ENCODE data around the gene CCBE1. TPM values are rescaled to one million over a fixed set of nuclear protein-coding genes. Genes with fewer than 3 reads are reported as not detected.

Gene CCBE1
- total RNA-seq, 2 experiments from 2014 or later, result not detected

DNA sequence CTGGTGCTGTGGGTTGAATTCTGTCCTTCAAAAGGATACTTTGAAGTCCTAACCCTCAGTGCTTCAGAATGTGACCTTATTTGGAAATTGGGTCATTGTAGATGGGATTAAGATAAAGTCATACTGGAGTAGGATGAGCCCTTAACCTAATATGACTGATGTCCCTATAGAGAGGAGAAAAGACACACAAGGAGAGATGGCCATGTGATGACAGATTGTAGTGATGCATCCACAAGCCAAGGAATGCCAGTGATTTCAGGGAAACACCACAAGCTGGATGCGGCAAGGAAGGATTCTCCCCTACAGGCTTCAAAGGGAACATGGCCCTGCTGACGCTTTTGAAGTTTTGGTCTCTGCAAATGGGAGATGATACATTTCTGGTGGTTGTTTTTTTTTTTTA is 24.7 kb upstream of the CCBE1 start:
- POLR2A ChIA-PET, result no interaction called here
- no peak overlapping the region for H3K4me3 Mint-ChIP-seq
- no peaks in the 10 kb centered on the region for H3K36me3 Mint-ChIP-seq (ENCODE audit: low read depth)
- H3K27ac Mint-ChIP-seq, result no peak overlapping the region
- no peak for ATAC-seq
- no peaks in the 10 kb centered on the region for H3K9me3 Mint-ChIP-seq
- CTCF ChIA-PET, result no interaction called here
- TF ChIP-seq, protein P1, sequence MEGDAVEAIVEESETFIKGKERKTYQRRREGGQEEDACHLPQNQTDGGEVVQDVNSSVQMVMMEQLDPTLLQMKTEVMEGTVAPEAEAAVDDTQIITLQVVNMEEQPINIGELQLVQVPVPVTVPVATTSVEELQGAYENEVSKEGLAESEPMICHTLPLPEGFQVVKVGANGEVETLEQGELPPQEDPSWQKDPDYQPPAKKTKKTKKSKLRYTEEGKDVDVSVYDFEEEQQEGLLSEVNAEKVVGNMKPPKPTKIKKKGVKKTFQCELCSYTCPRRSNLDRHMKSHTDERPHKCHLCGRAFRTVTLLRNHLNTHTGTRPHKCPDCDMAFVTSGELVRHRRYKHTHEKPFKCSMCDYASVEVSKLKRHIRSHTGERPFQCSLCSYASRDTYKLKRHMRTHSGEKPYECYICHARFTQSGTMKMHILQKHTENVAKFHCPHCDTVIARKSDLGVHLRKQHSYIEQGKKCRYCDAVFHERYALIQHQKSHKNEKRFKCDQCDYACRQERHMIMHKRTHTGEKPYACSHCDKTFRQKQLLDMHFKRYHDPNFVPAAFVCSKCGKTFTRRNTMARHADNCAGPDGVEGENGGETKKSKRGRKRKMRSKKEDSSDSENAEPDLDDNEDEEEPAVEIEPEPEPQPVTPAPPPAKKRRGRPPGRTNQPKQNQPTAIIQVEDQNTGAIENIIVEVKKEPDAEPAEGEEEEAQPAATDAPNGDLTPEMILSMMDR (IDR thresholded peaks at IDR 0.05), result no peak
- intact Hi-C loops (cut with micrococcal nuclease), result no loop called here
- peaks cover 1% of the 10 kb centered on the region for H3K27me3 Mint-ChIP-seq
- H3K4me1 Mint-ChIP-seq (ENCODE audit: low read depth), result no peaks in the 10 kb centered on the region
- DNase-seq, result no peak

DNA sequence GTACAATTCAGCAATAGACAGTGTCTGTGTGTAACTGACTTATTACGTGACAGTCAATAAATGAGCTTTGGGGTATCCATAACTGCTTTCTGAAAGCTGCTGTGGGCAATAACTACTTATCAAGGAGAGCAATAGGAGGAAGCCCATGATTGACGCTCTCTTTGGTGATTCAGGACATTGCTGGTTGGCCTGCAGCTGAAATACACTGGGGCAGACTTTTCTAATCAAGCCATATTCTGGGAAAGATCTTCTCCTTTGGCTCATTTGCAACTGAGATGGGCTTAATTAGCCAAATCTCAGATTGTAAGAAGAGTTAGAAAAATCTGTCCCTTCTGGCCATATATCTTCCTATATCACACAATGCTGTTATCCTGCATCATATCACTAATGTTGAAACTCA is 24.0 kb upstream of the CCBE1 start:
- H3K27ac Mint-ChIP-seq, result no peak overlapping the region
- POLR2A ChIA-PET, result no interaction called here
- H3K27me3 Mint-ChIP-seq, result peaks cover 1% of the 10 kb centered on the region
- TF ChIP-seq, protein P1 (IDR thresholded peaks at IDR 0.05), result no peak
- H3K4me3 Mint-ChIP-seq, result no peak overlapping the region
- no peaks in the 10 kb centered on the region for H3K4me1 Mint-ChIP-seq (ENCODE audit: low read depth)
- ATAC-seq (no peak), DNase-seq (no peak)
- no peaks in the 10 kb centered on the region for H3K9me3 Mint-ChIP-seq
- H3K36me3 Mint-ChIP-seq (ENCODE audit: low read depth), result no peaks in the 10 kb centered on the region
- CTCF ChIA-PET, result no interaction called here
- intact Hi-C loops (cut with micrococcal nuclease), result no loop called here

DNA sequence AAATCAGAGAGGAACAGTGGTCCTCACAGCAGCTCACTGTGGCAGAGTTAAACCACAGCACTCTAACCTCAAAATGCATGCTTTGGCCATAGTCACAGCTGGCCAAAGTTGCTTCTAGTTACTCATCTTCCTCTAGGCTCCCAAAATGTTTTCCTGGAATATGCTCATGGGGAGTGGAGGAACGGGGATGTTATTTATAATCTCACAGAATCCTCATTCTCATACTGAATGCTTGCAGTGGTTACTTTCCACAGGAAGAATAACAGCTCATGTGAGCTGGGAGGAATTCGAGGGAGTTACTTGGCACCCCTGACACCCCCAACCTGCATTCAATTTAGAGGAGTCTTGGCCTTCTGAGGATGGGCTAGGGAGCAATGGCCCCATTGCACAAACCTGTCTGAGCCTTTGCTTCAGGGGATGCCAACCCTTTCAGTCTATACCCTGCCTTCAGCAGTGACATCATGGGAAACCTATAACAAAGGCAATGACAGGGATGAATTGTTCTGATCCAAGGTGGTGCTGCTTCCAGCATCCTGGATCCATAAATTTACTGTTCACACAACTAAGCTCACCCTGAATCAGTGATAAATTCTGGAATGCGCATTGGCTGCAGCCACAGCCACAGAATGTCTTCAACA is 22.4 kb upstream of the CCBE1 start:
- DNase-seq, result no peak
- TF ChIP-seq, protein P1 (IDR thresholded peaks at IDR 0.05), result no peak
- H3K4me3 Mint-ChIP-seq, result no peak overlapping the region
- no peak overlapping the region for H3K27ac Mint-ChIP-seq
- ChIA-PET CTCF (interaction anchor here (0.9 kb wide), 1 partner anchor 22 kb away, joined by 3 read pairs; the partner anchor contains the start of gene CCBE1), POLR2A (no interaction called here)
- intact Hi-C loops (cut with micrococcal nuclease), result no loop called here
- no peaks in the 10 kb centered on the region for H3K9me3 Mint-ChIP-seq
- ATAC-seq, result no peak
- H3K27me3 Mint-ChIP-seq, result peaks cover 1% of the 10 kb centered on the region
- H3K4me1 Mint-ChIP-seq (ENCODE audit: low read depth), result no peaks in the 10 kb centered on the region
- H3K36me3 Mint-ChIP-seq (ENCODE audit: low read depth), result no peaks in the 10 kb centered on the region

DNA sequence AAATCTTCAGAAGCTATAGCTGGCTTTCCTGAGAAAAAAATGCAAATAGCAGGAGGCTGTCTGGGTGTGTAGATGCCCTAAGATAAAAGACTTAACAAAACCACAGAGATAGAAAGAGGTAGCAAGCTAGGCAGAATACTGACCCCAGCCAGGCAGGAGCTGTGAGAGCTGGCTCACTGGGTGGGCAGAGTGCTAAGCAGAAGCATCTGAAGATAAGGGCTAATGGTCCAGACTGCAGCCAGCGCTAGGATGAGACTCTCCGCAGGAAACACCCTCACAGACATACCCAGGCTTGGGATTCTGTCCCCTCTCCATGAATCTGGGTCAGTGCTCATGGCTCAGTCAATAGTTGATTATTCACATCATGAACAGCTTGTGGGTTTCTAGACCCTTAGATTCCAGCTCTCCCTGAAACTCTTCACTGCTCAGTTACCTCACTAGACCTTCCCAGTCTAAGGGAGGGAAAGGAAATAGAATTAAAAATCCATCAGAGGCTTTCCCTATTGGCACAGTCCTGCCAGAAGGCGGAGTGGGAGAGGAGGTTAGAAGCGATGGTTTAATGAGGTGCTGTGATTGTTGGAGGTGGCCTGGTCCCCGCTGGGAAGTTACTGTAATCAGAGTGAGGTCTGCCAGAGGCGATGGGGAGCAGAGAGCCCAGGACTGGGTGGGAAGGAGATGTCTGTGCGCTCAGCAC is 21.4 kb upstream of the CCBE1 start:
- Mint-ChIP-seq H3K9me3 (no peaks in the 10 kb centered on the region), H3K4me3 (no peak overlapping the region), H3K36me3 (ENCODE audit: low read depth) (no peaks in the 10 kb centered on the region), H3K4me1 (ENCODE audit: low read depth) (no peaks in the 10 kb centered on the region), H3K27ac (no peak overlapping the region), H3K27me3 (peaks cover 1% of the 10 kb centered on the region)
- TF ChIP-seq, protein P1 (IDR thresholded peaks at IDR 0.05), result no peak
- DNase-seq (no peak), ATAC-seq (no peak)
- POLR2A ChIA-PET, result no interaction called here
- CTCF ChIA-PET, result interaction anchor here (0.7 kb wide), 1 partner anchor 22 kb away, joined by 3 read pairs; no protein-coding TSS in a partner anchor
- intact Hi-C loops (cut with micrococcal nuclease), result no loop called here

DNA sequence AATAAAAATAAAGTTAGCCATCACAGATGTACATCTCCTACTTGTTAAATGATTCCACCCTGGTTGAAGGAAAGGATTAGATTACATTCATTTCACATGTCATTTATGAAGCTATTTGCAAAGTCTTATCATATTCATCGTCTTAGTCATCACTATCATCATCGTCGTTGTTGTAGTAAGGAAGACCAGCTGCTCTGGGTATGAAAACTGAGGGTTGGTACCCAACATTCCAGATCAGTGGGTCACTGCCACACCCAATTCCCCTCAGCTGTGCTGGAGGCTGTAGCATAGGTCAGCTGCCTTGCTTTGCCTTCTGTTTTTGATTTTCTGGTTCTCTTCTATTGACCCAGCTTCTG is 20.9 kb upstream of the CCBE1 start:
- H3K27ac Mint-ChIP-seq, result no peak overlapping the region
- TF ChIP-seq, protein P1 (IDR thresholded peaks at IDR 0.05), result no peak
- DNase-seq, result no peak
- H3K36me3 Mint-ChIP-seq (ENCODE audit: low read depth), result no peaks in the 10 kb centered on the region
- ChIA-PET POLR2A (no interaction called here), CTCF (interaction anchor here (0.7 kb wide), 1 partner anchor 21 kb away, joined by 3 read pairs; no protein-coding TSS in a partner anchor)
- intact Hi-C loops (cut with micrococcal nuclease), result no loop called here
- no peaks in the 10 kb centered on the region for H3K4me1 Mint-ChIP-seq (ENCODE audit: low read depth)
- no peak for ATAC-seq
- H3K9me3 Mint-ChIP-seq, result no peaks in the 10 kb centered on the region
- peaks cover 1% of the 10 kb centered on the region for H3K27me3 Mint-ChIP-seq
- no peak overlapping the region for H3K4me3 Mint-ChIP-seq

All from activated CD8-positive, alpha-beta T cell treated with anti-CD3 and anti-CD28 coated beads for 36 hours (primary cell).